KBM-7 (cell line): ENCODE measurements around the gene F8.
"Not testable (repeated sequence)": the region's sequence is repeated elsewhere in the genome, so short reads cannot be mapped to it uniquely, and the experiment has no call there.

Source experiments
- DNase-seq: peaks from one replicate; pipeline ENCODE4 v3.0.0-alpha.2; 2015
- in situ Hi-C: fragments of 300-500 bp; cut with MboI; formaldehyde crosslinking; loops from 2 replicates; pipeline ENCODE4 v1.14.3; 2020; ENCODE audit warnings: low sequenced_read_pairs, low pct_unique_long_range_greater_than_20kb, mixed read lengths

F8 gene

GRCh38 chrX:154900323-154900722 lies 122.2 kb downstream of the F8 start:
- no peak for DNase-seq
- in situ Hi-C loops, result no loop called here

DNA sequence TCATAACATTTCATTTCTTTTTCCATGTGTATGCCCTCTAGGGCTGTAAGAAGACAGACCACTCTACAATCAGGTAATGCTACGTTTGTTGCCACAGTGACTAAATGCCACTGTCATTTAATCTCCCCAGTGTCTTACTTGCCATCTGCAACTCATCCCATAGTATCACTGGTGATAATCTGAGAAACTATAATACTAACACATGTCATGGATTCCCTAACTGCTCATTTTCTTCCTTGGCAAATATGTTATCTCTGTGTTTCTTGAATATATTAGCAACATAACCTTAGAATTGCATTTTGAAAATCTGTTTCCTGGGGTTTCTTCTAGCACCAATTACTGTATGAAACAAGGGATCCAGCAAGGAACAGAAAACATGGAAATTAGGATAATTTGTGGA lies 130.2 kb downstream of the F8 start:
- DNase-seq, result no peak
- in situ Hi-C loops, result no loop called here

- in situ Hi-C loops, result no loop called here
- DNase-seq, result no peak
Observed at GRCh38 chrX:154890990-154891639, 131.4 kb downstream of the F8 start.

- in situ Hi-C loops, DNase-seq: not testable (repeated sequence)
Observed at GRCh38 chrX:154886789-154887221, 135.7 kb downstream of the F8 start.

- in situ Hi-C loops, DNase-seq: not testable (repeated sequence)
Observed at GRCh38 chrX:154886069-154886788, 136.3 kb downstream of the F8 start, which contains the start of gene F8A1. Gene F8A1 (plus strand): TSS chrX:154886355. CDS start chrX:154886375, 20 bp downstream.

DNA sequence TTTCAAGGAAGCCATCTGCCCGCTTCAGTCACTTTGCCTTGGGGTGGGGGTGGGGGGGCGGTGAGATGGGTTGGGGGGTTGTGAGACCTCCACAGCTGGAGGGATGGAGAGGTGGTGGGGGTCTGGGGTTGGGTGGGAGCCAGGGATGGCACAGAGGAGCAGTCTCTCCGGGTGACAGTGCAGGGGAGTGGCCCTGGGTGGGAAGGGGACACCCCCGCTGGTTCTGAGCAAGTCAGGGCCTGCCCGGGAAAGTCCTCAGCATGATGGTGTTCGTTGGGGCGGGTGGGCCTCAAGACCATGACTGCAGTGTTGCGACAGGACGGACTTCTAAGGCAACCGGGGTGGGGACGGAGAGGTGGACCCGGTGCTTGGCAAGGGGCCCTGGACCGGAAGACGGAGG lies 137.0 kb downstream of the F8 start:
- in situ Hi-C loops, DNase-seq: not testable (repeated sequence)

DNA sequence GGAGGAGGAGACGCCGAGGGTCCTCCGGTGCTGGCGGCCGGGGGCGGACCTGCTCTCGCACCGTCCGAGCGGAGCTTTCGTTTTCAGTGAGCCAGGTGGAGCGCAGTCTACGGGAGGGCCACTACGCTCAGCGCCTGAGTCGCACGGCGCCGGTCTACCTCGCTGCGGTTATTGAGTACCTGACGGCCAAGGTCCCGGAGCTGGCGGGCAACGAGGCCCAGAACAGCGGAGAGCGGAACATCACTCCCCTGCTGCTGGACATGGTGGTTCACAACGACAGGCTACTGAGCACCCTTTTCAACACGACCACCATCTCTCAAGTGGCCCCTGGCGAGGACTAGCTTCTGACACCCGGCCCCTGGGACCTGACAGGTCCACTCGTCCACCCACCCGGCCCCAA lies 137.5 kb downstream of the F8 start:
- DNase-seq, in situ Hi-C loops: not testable (repeated sequence)

DNA sequence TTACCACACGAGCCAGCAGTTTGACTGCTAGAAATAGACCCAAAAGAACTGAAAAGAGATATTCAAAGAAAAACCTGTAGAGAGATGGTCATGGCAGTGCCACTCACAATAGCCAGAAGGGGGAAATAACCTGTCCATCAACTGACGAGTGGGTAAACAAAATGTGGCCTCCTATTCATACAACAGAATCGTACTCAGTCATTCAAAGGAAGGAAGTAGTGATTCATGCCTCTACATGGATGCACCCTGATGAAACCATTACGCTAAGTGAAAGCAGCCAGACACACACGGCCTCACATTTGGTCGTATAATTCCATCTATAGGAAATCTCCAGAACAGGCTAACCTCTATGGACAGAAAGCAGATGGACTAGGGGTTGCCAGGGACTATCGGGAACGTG lies 138.5 kb downstream of the F8 start:
- in situ Hi-C loops, DNase-seq: not testable (repeated sequence)

- no peak for DNase-seq
- in situ Hi-C loops, result no loop called here
Observed at GRCh38 chrX:154873329-154873728, 149.2 kb downstream of the F8 start.

- in situ Hi-C loops, DNase-seq: not testable (repeated sequence)
Observed at GRCh38 chrX:154868522-154868921, 154.0 kb downstream of the F8 start.

DNA sequence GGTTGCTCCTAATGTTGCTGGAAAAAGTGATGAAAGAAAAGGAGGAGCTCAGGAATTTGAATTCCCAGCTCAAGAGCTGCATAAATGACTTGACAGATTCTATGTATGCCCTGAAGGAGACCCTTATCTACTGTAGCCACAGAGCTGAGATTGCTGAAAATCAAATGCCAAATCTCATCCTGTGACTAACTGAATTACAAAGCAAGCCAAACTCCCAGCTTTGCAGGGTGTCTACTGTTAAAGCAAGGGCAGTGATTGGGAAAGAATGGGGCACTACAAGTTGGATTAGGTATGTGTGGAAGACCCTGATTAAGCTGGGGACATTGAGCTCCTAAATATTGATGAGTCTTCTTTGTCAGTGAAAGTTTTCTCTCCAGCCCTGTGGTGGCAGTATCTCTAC lies 167.3 kb downstream of the F8 start:
- in situ Hi-C loops, result no loop called here
- no peak for DNase-seq

DNA sequence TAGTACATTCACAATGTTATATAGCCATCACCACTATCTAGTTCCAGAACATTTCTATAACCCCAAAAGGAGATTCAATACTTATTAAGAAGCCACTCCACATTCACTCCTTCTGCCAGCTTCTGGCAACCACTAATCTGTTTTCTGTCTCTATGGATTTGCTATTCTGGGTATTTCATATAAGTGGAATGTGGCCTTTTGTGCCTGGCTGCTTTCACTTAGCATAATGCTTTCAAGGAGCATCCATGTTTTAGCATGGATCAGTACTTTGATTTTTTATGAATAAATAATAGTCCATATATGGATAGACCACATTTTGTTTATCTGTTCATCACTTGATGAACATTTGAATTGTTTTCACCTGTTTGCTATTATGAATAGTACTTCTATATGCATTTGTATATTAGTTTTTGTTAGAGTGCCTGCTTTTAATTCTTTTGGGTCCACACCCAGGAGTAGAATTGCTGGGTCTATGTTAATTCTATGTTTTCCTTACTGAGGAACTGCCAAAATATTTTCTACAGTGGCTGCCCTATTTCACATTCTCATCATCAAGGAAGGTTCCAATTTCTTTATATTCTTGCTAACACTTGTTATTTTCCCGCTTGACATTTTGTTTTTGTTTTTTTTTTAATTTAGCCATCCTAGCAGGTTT lies 171.4 kb downstream of the F8 start:
- in situ Hi-C loops, result no loop called here
- no peak for DNase-seq

DNA sequence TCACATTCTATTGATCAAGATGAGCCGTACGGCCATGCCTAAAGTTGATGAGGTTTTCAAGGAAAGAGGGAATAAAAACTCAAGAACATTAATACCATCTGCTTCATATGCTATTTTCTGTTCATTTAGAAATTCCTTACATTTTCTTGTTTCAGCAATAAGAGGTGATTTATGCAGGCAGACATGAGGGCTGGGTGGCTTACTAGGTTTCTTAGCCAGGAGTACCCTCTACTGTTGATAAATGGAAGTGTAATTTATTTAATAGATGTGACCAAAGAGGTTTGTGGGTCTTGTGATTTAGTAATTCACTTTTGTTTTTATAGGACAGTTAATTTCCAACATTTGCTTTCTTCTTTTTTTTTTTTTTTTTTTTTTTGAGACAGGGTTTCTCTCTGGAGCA lies 181.7 kb downstream of the F8 start:
- peak; percentile 86 for DNase-seq
- in situ Hi-C loops, result loop anchor here (25.0 kb wide), 1 partner anchor 229 kb away; the partner anchor contains the start of gene CTAG1B

DNA sequence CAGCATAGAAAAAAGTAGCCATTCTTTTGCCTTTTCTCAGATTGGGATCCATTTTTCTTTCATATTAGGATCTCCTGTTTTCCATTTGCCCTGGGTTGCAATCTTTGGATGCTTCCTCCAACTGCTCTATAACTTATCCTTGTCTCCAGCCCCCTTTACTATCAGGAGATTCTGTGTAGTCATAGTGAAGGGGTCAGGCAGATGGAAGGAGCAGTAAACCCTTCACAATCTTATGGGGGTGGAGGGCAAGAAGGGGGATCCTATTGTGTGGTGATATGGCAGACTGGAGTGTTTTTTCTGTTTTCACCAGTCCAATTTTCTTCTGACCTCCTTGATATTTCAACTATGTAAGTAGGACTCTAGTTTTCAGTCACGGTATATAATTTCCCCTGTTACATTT lies 186.4 kb downstream of the F8 start:
- no peak for DNase-seq
- in situ Hi-C loops, result loop anchor here (25.0 kb wide), 1 partner anchor 224 kb away; the partner anchor contains the start of gene CTAG1B

DNA sequence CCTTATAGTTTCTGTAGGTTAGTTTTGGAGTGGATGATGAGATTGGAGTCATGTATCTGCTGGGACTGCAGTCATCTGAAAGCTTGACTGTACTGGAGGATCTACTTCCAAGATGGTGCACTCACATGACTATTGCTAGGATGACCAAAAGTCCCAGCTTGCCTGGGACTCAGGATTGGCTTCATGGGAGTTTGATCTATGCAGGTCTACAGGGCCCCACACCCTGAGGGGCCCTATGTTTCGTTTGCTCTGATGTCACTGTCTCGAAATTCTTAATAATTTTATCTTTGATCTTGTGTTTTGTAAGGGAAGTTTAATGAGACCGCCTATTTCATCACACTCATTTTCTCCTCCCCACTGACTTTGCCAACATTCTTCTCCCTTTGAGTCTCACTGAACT lies 188.0 kb downstream of the F8 start, which contains the start of gene SMIM9:
TSS of gene SMIM9 (minus strand) at position 101 of the 400 bp plus-strand sequence. CDS start 3,806 bp downstream, outside the sequence.
- DNase-seq, result no peak
- in situ Hi-C loops, result loop anchor here (25.0 kb wide), 1 partner anchor 222 kb away; the partner anchor contains the start of gene CTAG1B

DNA sequence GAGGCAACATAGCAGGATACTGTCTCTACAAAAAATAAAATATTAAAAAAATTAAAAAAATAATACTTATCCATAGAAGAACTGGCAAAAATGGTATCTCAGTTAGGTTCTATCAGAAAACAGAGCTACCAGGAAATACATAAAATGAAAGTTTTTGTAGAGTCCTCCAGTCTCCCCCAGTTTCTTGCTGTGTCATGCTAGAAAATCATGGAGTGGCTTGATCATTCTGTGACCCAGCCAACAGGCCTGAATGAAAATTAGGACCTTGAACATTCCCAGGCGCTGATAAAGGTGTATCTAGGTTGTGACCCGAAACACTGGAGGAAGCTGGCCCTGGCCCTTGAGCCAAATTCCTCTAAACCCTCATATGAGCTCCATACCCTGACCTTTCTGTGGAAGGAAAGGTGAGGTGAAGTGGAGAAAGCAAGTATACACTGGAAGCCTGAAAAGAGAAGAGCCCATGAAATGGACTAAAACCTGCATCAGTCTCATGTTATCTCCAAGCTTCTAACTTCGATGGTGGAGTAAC lies 188.7 kb downstream of the F8 start:
- no peak for DNase-seq
- in situ Hi-C loops, result loop anchor here (25.0 kb wide), 1 partner anchor 222 kb away; the partner anchor contains the start of gene CTAG1B

- in situ Hi-C loops, result loop anchor here (25.0 kb wide), 1 partner anchor 218 kb away; the partner anchor contains the start of gene CTAG1B
- peak; percentile 16 for DNase-seq
Observed at GRCh38 chrX:154829926-154830442, 192.5 kb downstream of the F8 start.

DNA sequence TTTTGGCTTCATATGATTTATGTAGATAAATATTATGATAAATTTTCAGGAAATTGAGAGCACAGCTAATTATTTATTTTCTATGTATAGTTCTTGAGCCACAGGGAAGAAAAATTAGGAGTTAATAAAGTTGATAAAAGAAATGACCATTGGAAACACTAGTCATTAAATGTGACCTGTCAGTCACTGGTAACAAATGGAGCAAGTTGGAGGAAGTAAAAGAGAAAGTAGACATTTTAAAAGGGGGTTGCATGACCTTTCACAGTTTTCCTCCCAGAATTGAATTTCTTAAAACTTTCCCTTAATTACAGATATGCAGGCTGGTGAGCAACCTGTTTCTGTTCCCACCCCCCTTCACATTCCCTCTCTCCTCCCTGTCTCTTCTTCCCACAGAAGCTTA lies 193.4 kb downstream of the F8 start:
- in situ Hi-C loops, result loop anchor here (25.0 kb wide), 1 partner anchor 217 kb away; the partner anchor contains the start of gene CTAG1B
- DNase-seq, result no peak

DNA sequence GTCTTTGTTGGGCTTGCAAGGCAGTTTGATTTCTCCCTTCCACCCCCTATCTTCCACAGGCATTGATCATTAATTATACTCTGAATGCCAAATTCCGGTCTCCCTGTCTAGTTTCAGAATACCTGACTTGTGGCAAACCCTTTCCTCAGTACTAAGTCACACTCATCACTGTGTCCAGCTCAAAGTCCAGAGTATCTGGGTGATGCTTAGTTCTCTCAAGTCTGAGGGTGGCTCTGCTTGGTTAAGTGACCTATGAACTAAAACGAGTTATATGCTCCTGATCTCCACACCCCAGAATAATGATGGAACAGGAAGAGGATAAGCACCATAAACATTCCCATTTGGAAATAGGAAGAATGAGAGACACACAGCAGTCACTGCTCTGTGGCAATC lies 194.5 kb downstream of the F8 start:
- in situ Hi-C loops, result loop anchor here (25.0 kb wide), 1 partner anchor 216 kb away; the partner anchor contains the start of gene CTAG1B
- no peak for DNase-seq
